NCI-H748 (cell line): ENCODE data around the gene HTT.
A peak's percentile ranks its signal among the peaks of the same experiment; 100 is the strongest.

Source experiments
- DNase-seq: peaks from one replicate; lab custom pipeline; 2025; ENCODE audit not compliant: unreplicated experiment; lab: John Stamatoyannopoulos, UW

The HTT gene

GRCh38 chr4:3247399-3248177 is 173.1 kb downstream of the HTT start:
- DNase-seq: no peak

GRCh38 chr4:3248178-3248480 is 173.6 kb downstream of the HTT start:
- DNase-seq: no peak

- DNase-seq: no peak
Observed at GRCh38 chr4:3248811-3249661, 174.6 kb downstream of the HTT start, which contains the start of gene MSANTD1. TSS of gene MSANTD1 (plus strand) at chr4:3249159. CDS start at chr4:3249223, 64 bp downstream.

- DNase-seq: no peak
Observed at GRCh38 chr4:3249711-3250437, 175.4 kb downstream of the HTT start.

- no peak for DNase-seq
Observed at GRCh38 chr4:3250438-3250955, 176.0 kb downstream of the HTT start.

GRCh38 chr4:3250956-3251690 is 176.6 kb downstream of the HTT start:
- no peak for DNase-seq

GRCh38 chr4:3251691-3252479 is 177.4 kb downstream of the HTT start:
- no peak for DNase-seq

GRCh38 chr4:3252480-3252828 is 178.0 kb downstream of the HTT start:
- no peak for DNase-seq

GRCh38 chr4:3252831-3253641 is 178.6 kb downstream of the HTT start:
- no peak for DNase-seq

GRCh38 chr4:3253808-3254207 is 179.3 kb downstream of the HTT start:
- no peak for DNase-seq

- no peak for DNase-seq
Observed at GRCh38 chr4:3254302-3255131, 180.0 kb downstream of the HTT start.

- DNase-seq: no peak
Observed at GRCh38 chr4:3255611-3256186, 181.2 kb downstream of the HTT start.

GRCh38 chr4:3256230-3257102 is 182.0 kb downstream of the HTT start:
- no peak for DNase-seq

GRCh38 chr4:3257103-3257555 is 182.6 kb downstream of the HTT start:
- peak; percentile 59 for DNase-seq

GRCh38 chr4:3257556-3258482 is 183.3 kb downstream of the HTT start:
- no peak for DNase-seq
